Measurements from ENCODE around the gene MEI1.

The MEI1 gene

DNA sequence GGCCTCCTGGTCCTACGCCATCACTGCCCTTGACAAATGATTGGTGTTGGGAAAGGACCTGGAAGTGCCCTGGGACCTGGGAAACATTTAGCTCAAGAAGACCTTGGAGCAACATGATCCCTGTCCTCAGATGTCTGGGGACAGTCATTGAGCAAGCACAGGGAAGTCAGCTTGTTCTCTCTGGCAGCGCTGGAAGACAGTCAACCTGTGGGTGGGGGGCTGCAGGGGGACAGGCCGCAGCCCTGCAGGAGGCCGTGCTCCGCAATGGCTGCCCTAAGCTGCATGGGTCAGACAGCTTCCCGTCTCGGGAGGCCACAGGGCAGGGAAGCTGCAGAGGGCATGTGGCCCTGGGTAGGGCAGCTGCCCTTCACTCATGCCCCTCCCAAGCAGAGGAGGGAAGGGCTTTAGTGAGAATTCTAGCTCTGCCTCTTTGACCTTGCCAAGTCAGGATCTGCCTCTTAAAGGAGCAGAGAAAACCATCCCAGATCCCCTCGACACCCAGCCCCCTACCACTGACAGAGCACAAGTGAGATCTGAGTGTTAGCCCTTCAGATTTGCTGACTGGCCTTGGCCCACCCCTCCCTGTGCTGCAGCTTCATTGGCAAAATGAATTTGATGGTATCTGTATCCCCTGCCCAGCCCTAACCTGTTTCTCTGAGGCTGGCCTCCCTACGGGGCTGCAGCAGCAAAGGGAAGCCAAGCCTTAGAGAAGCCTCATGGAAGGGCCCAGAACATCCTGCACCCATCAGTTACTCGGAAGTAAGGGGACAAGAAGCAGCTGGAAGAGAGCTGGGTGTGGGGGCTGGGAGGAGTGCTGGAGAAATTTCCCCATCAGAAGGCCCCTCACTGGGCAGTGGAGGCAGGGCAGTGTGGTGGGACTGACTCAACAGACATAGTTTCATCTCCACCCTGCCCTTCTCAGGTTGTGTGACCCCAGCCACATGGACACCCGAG lies 127.4 kb downstream of the MEI1 start:
- DNase-seq (ENCODE audit: insufficient read length, low spot score), result no peak
- FAIRE-seq, result no peak
- no peak for TF ChIP-seq CTCF (IDR thresholded peaks at IDR 0.05; ENCODE audit: insufficient read depth, missing control alignments)

- FAIRE-seq, result no peak
- DNase-seq (ENCODE audit: insufficient read length, low spot score), result no peak
- TF ChIP-seq CTCF (IDR thresholded peaks at IDR 0.05; ENCODE audit: insufficient read depth, missing control alignments), result no peak
Measured at GRCh38 chr22:41827671-41828070, 128.4 kb downstream of the MEI1 start.

DNA sequence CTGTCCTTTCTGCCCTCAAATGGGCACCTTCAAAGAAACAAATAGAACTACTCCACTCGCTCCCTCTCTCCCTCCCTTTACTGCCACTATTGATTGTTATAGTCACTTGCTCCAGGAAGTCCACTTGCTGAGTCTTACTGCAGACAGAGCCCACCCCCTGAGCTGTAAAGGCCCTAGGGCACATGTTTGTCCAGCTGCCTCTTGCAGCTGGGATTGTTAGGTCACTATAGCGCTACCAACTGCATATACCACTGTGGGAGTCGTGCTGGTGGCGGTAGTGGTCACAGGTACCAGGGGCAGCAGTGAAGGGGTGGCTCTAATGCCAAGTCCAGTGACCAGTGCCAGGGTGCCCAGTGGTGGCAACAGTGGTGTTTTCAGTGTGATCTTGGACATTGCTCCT lies 129.2 kb downstream of the MEI1 start:
- DNase-seq (ENCODE audit: insufficient read length, low spot score) (no peak), FAIRE-seq (no peak)
- TF ChIP-seq CTCF (IDR thresholded peaks at IDR 0.05; ENCODE audit: insufficient read depth, missing control alignments), result no peak

DNA sequence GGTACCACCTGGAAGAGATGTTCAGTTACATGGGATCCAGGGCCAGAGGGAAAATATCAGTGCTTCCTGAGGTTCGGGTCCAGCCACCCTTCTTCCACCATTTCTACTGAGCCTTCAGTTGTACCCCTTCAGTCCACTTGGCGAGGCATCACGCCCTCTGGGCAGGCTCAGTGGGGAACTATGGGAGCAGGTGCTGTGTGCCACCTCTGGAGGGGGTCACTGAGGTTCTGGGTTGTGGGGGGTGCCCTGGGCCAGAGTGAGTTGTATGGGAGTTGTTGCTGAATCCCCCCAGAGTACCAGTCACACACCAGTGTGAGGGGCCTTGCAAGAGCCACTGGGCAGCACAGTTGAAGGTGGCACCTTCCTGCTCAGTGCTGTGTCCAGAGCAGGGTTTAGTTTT lies 130.9 kb downstream of the MEI1 start:
- DNase-seq (ENCODE audit: insufficient read length, low spot score) (no peak), FAIRE-seq (no peak)
- TF ChIP-seq CTCF (IDR thresholded peaks at IDR 0.05; ENCODE audit: insufficient read depth, missing control alignments), result no peak

DNA sequence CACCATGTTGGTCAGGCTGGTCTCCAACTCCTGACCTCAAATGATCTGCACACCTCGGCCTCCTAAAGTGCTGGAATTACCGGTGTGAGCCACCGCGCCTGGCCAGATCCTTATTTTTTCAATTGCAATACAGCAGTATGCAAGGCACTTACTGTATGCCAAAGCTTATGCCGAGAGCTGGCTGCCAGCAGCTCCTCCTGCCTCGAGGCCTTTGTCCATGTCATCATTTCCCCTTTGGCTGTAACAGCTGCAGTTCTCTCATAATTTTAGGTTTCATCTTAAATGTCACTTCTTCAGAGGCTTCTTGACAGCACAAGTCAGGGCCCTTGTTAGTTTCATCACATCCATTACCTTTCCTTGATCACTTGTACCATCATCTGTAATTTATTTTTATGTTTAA lies 132.1 kb downstream of the MEI1 start:
- FAIRE-seq (no peak), DNase-seq (ENCODE audit: insufficient read length, low spot score) (no peak)
- TF ChIP-seq CTCF (IDR thresholded peaks at IDR 0.05; ENCODE audit: insufficient read depth, missing control alignments), result no peak

DNA sequence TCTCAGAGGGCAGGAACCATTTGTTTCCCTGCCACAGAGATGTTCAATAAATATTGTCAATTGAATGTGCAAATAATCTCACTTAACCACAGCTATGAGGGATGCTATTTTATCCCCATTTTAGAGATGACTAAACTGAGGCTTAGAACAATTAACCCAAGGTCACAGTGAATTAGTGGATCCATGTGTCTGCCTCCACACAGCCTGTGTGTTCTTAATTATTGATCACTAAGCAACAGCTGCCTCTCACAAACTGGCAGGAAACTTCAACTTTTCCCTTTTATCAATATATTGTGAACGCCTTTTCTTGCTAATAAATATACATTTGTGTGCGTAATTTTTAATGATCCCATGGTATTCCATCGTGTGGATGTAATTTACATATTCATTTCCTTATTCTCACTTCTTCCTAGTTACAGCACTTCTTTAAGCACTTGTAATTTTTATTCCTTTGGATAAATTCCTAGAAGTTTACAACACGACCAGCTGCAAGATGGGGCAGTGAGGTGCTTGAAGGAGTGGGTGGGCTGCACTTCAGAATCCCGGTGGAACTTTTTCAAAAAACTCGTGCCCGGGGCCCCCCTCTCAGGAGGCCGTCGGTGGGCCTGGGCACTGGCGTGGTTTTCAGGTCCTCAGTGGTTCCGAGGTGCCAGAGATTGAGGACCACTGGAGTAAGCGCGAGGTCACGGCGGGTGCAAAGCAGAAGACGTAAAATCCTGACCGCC lies 132.7 kb downstream of the MEI1 start:
- DNase-seq (ENCODE audit: insufficient read length, low spot score), result no peak
- no peak for TF ChIP-seq CTCF (IDR thresholded peaks at IDR 0.05; ENCODE audit: insufficient read depth, missing control alignments)
- FAIRE-seq, result no peak
